SKM-1 (cell line): ENCODE measurements around the gene ZGRF1.
"Not testable (repeated sequence)": the region's sequence is repeated elsewhere in the genome, so short reads cannot be mapped to it uniquely, and the experiment has no call there.

ENCODE experiments used
- DNase-seq: peaks from one replicate; lab custom pipeline; 2025; ENCODE audit not compliant: unreplicated experiment; lab: John Stamatoyannopoulos, UW

ZGRF1 gene, protein sequence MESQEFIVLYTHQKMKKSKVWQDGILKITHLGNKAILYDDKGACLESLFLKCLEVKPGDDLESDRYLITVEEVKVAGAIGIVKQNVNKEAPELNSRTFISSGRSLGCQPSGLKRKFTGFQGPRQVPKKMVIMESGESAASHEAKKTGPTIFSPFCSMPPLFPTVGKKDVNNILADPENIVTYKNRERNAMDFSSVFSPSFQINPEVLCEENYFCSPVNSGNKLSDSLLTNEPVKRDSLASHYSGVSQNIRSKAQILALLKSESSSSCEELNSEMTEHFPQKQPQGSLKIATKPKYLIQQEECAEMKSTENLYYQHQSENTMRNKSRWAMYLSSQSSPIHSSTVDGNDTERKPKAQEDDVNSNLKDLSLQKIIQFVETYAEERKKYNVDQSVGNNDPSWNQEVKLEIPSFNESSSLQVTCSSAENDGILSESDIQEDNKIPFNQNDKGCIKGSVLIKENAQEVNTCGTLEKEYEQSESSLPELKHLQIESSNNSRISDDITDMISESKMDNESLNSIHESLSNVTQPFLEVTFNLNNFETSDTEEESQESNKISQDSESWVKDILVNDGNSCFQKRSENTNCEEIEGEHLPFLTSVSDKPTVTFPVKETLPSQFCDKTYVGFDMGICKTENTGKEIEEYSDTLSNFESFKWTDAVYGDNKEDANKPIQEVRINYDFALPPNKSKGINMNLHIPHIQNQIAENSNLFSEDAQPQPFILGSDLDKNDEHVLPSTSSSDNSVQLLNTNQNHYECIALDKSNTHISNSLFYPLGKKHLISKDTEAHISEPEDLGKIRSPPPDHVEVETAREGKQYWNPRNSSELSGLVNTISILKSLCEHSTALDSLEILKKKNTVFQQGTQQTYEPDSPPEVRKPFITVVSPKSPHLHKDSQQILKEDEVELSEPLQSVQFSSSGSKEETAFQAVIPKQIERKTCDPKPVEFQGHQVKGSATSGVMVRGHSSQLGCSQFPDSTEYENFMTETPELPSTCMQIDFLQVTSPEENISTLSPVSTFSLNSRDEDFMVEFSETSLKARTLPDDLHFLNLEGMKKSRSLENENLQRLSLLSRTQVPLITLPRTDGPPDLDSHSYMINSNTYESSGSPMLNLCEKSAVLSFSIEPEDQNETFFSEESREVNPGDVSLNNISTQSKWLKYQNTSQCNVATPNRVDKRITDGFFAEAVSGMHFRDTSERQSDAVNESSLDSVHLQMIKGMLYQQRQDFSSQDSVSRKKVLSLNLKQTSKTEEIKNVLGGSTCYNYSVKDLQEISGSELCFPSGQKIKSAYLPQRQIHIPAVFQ (N-terminal part only)

GRCh38 chr4:112636688-112637551 is at the start of gene ZGRF1, which contains the start of gene LARP7:
TSS of gene ZGRF1 (minus strand) at chr4:112636909. CDS start at chr4:112633176, 3,733 bp downstream.
TSS of gene LARP7 (plus strand) at chr4:112637143. CDS start at chr4:112644670, 7,527 bp downstream.
- DNase-seq, result peak; percentile 97

DNA sequence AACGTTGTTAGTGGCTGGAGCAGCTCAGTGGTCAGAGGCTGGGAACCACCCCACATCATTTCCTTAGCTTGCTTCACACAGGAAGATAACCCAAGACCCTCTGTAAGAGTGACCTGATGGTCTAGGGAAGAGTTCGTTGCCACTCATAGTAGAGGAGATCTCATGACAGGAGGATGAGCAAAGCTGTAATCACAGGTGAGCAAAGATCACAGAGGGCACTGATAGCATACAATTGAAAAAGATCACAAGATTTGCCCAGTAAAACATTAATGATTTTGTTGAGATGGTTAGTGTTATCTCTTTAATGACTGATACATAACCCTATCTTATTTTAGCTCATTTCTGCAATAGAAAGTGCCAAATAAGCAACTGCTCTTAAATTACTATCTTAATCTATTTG is 44.3 kb upstream of the ZGRF1 start:
- no peak for DNase-seq

GRCh38 chr4:112677519-112678091 is 40.9 kb upstream of the ZGRF1 start:
- no peak for DNase-seq

GRCh38 chr4:112674376-112674775 is 37.7 kb upstream of the ZGRF1 start:
- no peak for DNase-seq

- DNase-seq, result no peak
Observed at GRCh38 chr4:112673686-112674085, 37.0 kb upstream of the ZGRF1 start.

- no peak for DNase-seq
Observed at GRCh38 chr4:112673076-112673475, 36.4 kb upstream of the ZGRF1 start.

GRCh38 chr4:112668131-112668530 is 31.4 kb upstream of the ZGRF1 start:
- no peak for DNase-seq

DNA sequence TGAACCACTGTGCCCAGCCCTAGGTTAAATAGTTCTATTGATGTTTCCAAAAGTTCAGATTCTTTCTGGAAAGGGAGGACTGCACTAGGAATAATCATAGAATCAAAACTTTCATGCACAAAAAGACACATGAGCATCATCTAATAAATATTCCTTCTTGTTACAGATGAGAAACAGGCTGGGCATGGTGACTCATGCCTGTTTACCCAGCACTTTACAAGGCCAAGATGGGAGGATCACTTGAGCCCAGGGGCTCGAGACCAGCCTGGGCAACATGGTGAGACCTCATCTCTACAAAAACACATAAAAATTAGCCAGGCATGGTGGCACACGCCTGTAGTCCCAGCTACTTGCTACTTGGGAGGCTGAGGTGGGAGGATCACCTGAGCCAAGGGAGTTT is 27.9 kb upstream of the ZGRF1 start:
- DNase-seq, result no peak

- not testable (repeated sequence) for DNase-seq
Observed at GRCh38 chr4:112656115-112656514, 19.4 kb upstream of the ZGRF1 start.

DNA sequence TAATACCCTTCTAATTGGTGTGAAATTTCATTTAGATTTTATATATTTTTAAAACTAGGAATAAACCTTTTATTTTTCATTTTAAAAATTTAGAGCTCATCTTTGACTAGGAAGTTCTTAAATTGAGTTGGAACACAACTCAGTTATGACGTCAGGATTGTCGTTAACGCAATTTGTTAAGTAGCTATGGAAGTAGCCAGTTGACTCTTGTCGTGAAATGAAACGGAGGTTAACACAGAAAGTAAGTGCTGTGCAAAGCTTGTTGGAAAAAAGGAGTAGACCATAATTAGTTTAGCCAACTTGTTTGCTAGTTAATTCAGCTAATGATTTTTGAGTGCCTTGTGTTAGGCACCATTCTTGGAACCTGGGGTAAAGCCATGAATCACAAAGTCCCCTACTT is 18.6 kb upstream of the ZGRF1 start:
- no peak for DNase-seq

GRCh38 chr4:112652216-112652615 is 15.5 kb upstream of the ZGRF1 start:
- DNase-seq, result no peak

DNA sequence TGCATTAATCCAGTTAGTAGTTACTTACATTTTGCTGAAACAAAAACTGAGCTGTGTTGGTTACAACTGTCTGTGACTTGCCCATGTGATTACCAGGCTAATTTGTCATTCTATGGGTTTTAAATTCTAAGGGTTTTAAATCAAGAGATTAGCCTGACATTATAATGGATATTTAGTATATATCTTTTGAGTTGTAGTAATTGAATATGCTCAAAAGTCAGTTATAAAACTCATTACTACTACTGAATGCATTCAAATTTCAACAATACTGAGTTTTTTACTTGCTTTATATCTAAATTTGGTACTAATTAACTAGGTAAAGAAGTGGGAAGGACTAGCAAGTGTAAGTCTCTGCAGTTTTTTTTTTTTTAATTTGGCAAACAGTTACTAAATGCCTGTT is 14.9 kb upstream of the ZGRF1 start:
- no peak for DNase-seq

GRCh38 chr4:112650332-112650731 is 13.6 kb upstream of the ZGRF1 start:
- DNase-seq, result no peak

DNA sequence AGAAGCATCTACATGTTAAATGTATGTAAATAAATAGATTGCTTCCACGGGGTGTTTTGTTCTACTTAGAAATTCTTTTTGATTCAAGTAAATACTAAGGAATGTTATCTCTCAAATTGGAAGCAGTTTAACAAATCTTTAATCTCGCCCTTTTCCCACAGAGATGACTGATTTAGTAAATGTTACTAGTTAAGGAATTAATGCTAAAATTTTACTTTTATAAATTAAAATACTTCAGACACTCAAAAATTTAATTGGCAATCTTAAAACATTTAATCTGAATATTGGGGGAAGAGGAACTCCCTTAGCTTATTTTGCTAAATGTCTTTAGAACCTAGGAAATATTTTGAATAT is 12.3 kb upstream of the ZGRF1 start:
- no peak for DNase-seq

- no peak for DNase-seq
Observed at GRCh38 chr4:112648263-112649054, 11.8 kb upstream of the ZGRF1 start.

DNA sequence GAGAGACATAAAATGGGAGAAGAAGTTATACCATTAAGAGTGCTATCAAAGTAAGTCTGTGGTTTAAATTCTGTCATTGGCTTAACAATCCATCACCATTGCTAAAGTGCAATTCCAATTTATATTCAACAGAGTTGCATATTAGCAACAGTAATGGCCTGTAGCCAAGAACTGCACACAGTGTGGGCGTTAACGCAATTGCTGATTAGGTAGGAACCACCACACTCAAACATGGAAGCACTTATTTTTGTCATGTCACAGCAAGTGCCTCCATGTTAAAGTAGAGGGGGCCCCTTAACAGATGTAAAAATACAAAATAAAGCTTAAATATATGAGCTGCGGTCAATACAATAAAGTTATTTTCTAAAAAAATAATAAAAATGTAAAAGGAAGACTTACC is 11.1 kb upstream of the ZGRF1 start:
- no peak for DNase-seq

DNA sequence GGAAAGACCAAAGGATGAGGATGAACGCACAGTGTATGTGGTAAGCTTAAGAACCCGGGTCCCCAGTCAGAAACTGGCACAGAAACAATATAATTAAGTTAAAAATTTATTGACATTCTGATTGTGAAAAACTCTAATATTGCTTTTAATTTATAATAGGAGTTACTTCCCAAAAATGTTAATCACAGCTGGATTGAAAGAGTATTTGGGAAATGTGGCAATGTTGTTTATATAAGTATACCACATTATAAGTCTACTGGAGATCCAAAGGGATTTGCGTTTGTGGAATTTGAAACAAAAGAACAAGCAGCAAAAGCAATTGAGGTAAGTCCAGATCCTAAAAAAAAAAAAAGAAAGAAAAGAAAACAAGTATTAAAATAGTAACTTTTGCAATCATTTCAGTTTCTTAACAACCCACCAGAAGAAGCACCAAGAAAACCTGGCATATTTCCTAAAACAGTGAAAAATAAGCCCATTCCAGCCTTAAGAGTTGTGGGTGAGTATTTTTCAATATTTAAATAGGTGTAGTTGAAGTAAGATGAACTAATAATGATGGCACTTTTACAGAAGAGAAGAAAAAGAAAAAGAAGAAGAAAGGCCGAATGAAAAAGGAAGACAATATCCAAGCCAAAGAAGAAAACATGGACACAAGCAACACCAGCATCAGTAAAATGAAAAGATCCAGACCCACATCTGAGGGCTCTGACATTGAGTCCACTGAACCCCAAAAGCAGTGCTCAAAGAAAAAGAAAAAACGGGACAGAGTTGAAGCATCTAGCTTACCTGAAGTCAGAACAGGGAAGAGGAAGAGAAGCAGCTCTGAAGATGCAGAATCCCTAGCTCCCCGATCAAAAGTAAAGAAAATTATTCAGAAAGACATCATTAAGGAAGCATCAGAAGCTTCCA is 10.2 kb upstream of the ZGRF1 start:
- no peak for DNase-seq
